ENCODE results near the gene ZNF140. TPM values are rescaled to one million over a fixed set of nuclear protein-coding genes. Genes with fewer than 3 reads are reported as not detected.
A peak's percentile ranks its signal among the peaks of the same experiment; 100 is the strongest.

Gene ZNF140
- total RNA-seq, 1 donor from 2014 or later: 51.3 TPM

DNA sequence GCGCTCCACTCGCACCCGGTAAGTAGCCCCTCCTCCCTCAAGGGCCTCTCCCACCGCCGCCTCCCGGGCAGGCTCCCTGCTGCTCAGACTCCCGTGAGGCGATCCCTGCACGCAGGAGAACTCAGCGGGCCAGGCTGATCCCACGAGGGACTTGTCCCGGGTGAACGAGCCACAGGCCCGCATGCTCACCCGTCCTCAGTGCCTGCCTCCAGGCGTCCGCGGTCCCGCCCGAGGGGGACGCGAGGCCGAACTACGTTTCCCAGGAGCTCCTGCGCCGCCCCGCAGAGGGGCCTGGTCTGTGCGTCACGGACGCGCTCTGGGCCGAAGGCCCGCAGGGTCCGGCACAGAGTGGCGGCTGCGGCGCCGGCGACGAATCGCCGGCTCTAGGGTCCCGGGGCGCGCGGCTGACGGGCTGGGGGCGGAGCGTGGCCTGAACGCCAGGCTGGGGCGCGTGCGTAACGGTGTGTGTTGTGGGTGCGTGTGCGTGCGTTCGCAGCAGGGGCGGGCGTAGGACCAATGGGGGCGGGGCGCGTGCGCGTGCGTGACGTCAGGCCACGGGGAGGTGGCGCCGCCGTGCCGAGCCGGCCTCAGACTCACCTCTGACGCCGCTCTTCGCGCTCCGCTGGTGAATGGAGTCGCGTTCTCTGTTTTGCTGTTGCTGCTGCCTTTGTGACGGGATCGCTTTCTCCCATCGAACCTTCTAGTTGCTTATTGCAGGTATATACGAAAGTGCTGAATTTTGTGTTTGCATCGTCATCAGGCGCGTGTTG is 49.5 kb downstream of the ZNF140 start, which contains the start of the genes ZNF10 and ZNF891:
Gene ZNF10 (plus strand): TSS at position 590 of the 770 bp plus-strand sequence. CDS start 13,866 bp downstream, outside the sequence.
Gene ZNF891 (minus strand): TSS at position 237 of the 770 bp plus-strand sequence. CDS start 8,356 bp downstream, outside the sequence.
- peak; percentile 89 for DNase-seq

DNA sequence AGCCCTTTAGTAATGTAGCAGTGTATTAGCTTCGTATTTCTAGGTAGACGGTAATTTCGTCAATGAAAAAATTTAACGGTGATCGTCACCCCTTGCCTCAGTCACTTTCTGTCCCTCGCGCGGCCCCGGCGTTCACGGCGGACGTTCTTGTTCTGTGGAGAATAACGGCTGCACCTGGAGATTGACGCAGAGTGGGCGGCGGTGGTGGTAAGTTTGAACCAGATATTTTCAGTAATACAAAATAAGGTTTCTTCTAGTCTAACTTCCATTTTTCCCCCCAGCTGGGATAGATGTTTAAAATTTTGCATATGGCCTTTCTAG is 50.0 kb downstream of the ZNF140 start:
- no peak for DNase-seq

DNA sequence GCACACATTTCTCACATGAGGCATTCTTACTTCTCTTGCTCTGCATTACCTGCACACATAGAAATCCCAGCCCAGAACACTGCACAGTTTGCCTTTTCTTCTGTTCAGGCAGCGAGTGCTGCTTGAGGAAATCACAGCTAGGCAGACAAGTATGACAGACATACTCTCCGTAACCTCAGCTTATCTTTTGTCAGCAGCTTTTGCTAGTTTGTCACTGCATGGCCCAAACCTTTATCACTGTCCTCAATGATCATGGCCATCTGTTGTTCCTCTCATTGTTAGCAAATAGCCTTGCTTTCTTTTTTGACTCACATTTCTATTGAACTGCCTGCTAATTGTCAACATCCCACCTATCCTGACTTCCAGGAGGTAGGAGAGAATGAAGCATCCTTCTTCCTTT is 55.0 kb downstream of the ZNF140 start:
- DNase-seq: no peak

DNA sequence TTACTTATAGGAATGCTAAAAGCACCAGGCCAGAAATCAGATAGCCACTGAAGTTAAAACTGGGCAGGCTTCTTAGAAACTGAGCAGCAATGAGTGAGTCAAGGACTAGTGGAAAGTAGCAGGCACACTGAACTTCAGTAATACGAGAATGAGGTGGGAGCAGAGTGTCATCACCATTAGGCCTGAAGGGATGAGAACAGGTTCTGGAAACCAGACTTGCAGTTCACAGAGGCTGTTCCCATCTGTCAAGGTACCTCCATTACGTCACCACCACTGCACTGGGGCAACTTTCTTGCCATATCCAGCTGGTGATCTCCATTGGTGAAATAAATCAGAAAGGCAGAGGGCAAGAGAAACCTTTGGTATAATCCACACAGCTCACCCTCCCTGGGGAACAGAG is 65.3 kb downstream of the ZNF140 start:
- no peak for DNase-seq

DNA sequence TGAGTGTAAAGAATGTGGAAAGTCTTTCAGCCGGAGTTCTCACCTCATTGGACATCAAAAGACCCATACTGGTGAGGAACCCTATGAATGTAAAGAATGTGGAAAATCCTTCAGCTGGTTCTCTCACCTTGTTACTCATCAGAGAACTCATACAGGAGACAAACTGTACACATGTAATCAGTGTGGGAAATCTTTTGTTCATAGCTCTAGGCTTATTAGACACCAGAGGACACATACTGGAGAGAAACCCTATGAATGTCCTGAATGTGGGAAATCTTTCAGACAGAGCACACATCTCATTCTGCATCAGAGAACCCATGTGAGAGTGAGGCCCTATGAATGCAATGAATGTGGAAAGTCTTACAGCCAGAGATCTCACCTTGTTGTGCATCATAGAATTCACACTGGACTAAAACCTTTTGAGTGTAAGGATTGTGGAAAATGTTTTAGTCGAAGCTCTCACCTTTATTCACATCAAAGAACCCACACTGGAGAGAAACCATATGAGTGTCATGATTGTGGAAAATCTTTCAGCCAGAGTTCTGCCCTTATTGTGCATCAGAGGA is 75.5 kb downstream of the ZNF140 start:
- no peak for DNase-seq

Other genes starting within 250 kb of the ZNF140 start
- 29.6 TPM for gene CHFR, start 193.3 kb upstream of the ZNF140 start, total RNA-seq
- gene ZNF605, start 124.6 kb upstream of the ZNF140 start, total RNA-seq: 24.0 TPM
- 17.8 TPM for gene ZNF26, start 94.6 kb upstream of the ZNF140 start, total RNA-seq
- 152 TPM for gene ZNF84, start 43.4 kb upstream of the ZNF140 start, total RNA-seq
- 9.7 TPM for gene ZNF891, start 49.4 kb downstream of the ZNF140 start, total RNA-seq
- gene ZNF10, start 49.7 kb downstream of the ZNF140 start, total RNA-seq: 43.7 TPM
- 38.7 TPM for gene ZNF268, start 100.6 kb downstream of the ZNF140 start, total RNA-seq
- not detected for gene ANHX, start 155.0 kb downstream of the ZNF140 start, total RNA-seq